ENCODE data around the gene SCMH1.

The SCMH1 gene

GRCh38 chr1:41268154-41268770 is 26.2 kb upstream of the SCMH1 start:
- Histone ChIP-seq H3K9me3 (ENCODE audit: control insufficient read depth, insufficient read depth, low read length) (no peaks in the 10 kb centered on the region), H3K4me1 (ENCODE audit: control insufficient read depth, low read length) (no peaks in the 10 kb centered on the region), H3K79me2 (ENCODE audit: control insufficient read depth, low read length) (no peaks in the 10 kb centered on the region), H3K4me3 (ENCODE audit: low read length) (no peak overlapping the region), H3F3A (ENCODE audit: control insufficient read depth, insufficient read depth) (no peaks in the 10 kb centered on the region), H3K9me2 (replicated peaks; ENCODE audit: control insufficient read depth, low read length) (no peaks in the 10 kb centered on the region), H3K27ac (ENCODE audit: low read depth, low read length) (no peak overlapping the region), H3K4me2 (ENCODE audit: low read length) (no peak overlapping the region), H4K20me1 (ENCODE audit: control insufficient read depth, insufficient read depth, low read depth, low read length) (no peaks in the 10 kb centered on the region), H3K36me3 (ENCODE audit: control insufficient read depth, low read length) (no peaks in the 10 kb centered on the region), H3K27me3 (ENCODE audit: control insufficient read depth, low read length) (peaks cover 3% of the 10 kb centered on the region; the same call in 1 of the 2 replicates)
- TF ChIP-seq EZH2phosphoT487 (IDR thresholded peaks at IDR 0.05; ENCODE audit: borderline replicate concordance, low read length) (no peak), CTCF (IDR thresholded peaks at IDR 0.05; ENCODE audit: low read depth, low read length, poor library complexity, severe bottlenecking) (peak; percentile 95)

- H3K4me2 ChIP-seq (ENCODE audit: low read length), result no peak overlapping the region
- no peak overlapping the region for H3K27ac ChIP-seq (ENCODE audit: low read depth, low read length)
- H3F3A ChIP-seq (ENCODE audit: control insufficient read depth, insufficient read depth), result no peaks in the 10 kb centered on the region
Measured at GRCh38 chr1:41261926-41262618, 20.0 kb upstream of the SCMH1 start.

GRCh38 chr1:41260768-41261167 is 18.7 kb upstream of the SCMH1 start:
- Histone ChIP-seq H3K4me1 (ENCODE audit: control insufficient read depth, low read length) (peaks cover 3% of the 10 kb centered on the region; the same call in 1 of the 2 replicates), H3K79me2 (ENCODE audit: control insufficient read depth, low read length) (no peaks in the 10 kb centered on the region), H3K4me2 (ENCODE audit: low read length) (no peak overlapping the region), H3K9me3 (ENCODE audit: control insufficient read depth, insufficient read depth, low read length) (no peaks in the 10 kb centered on the region), H3K36me3 (ENCODE audit: control insufficient read depth, low read length) (no peaks in the 10 kb centered on the region), H3K27ac (ENCODE audit: low read depth, low read length) (no peak overlapping the region), H4K20me1 (ENCODE audit: control insufficient read depth, insufficient read depth, low read depth, low read length) (no peaks in the 10 kb centered on the region), H3F3A (ENCODE audit: control insufficient read depth, insufficient read depth) (no peaks in the 10 kb centered on the region), H3K27me3 (ENCODE audit: control insufficient read depth, low read length) (no peaks in the 10 kb centered on the region), H3K9me2 (replicated peaks; ENCODE audit: control insufficient read depth, low read length) (no peaks in the 10 kb centered on the region), H3K4me3 (ENCODE audit: low read length) (no peak overlapping the region)
- TF ChIP-seq CTCF (IDR thresholded peaks at IDR 0.05; ENCODE audit: low read depth, low read length, poor library complexity, severe bottlenecking) (no peak), EZH2phosphoT487 (IDR thresholded peaks at IDR 0.05; ENCODE audit: borderline replicate concordance, low read length) (no peak)

More at GRCh38 chr1:41261926-41262618, 20.0 kb upstream of the SCMH1 start:
- no peaks in the 10 kb centered on the region for H3K79me2 ChIP-seq (ENCODE audit: control insufficient read depth, low read length)
- H4K20me1 ChIP-seq (ENCODE audit: control insufficient read depth, insufficient read depth, low read depth, low read length), result no peaks in the 10 kb centered on the region
- no peaks in the 10 kb centered on the region for H3K9me2 ChIP-seq (replicated peaks; ENCODE audit: control insufficient read depth, low read length)
- H3K4me3 ChIP-seq (ENCODE audit: low read length), result no peak overlapping the region
- no peaks in the 10 kb centered on the region; the same call in 1 of the 2 replicates for H3K4me1 ChIP-seq (ENCODE audit: control insufficient read depth, low read length)
- H3K27me3 ChIP-seq (ENCODE audit: control insufficient read depth, low read length), result no peaks in the 10 kb centered on the region
- H3K36me3 ChIP-seq (ENCODE audit: control insufficient read depth, low read length), result no peaks in the 10 kb centered on the region
- no peaks in the 10 kb centered on the region for H3K9me3 ChIP-seq (ENCODE audit: control insufficient read depth, insufficient read depth, low read length)
- TF ChIP-seq EZH2phosphoT487 (IDR thresholded peaks at IDR 0.05; ENCODE audit: borderline replicate concordance, low read length) (no peak), CTCF (IDR thresholded peaks at IDR 0.05; ENCODE audit: low read depth, low read length, poor library complexity, severe bottlenecking) (no peak)
